Smooth muscle cell (in vitro differentiated cells): ENCODE data around the gene NFATC2. TPM values are rescaled to one million over a fixed set of nuclear protein-coding genes. Genes with fewer than 3 reads are reported as not detected.

Source experiments
- DNase-seq: peaks from one replicate; lab custom pipeline; 2025; ENCODE audit not compliant: unreplicated experiment; lab: John Stamatoyannopoulos, UW
- H2AFZ ChIP-seq: fragments of 200-600 bp; sonication (generic); 2 replicates; pipeline ENCODE4 v1.6.0; 2016; ENCODE audit warnings: antibody characterized with exemption, low read depth, mild to moderate bottlenecking
- H3F3A ChIP-seq: fragments of 200-600 bp; sonication (generic); 2 replicates; pipeline ENCODE4 v1.6.0; 2017; ENCODE audit warnings: antibody characterized with exemption, low read depth
- H3K27ac ChIP-seq: fragments of 200-600 bp; sonication (generic); 2 replicates; pipeline ENCODE4 v1.5.1; 2016; ENCODE audit warnings: low read depth, mild to moderate bottlenecking
- H3K27me3 ChIP-seq: fragments of 200-600 bp; sonication (generic); 2 replicates; pipeline ENCODE4 v1.6.1; 2016; ENCODE audit warnings: low read depth, mild to moderate bottlenecking
- H3K36me3 ChIP-seq: fragments of 200-600 bp; sonication (generic); 2 replicates; pipeline ENCODE4 v1.5.1; 2016; ENCODE audit warnings: low read depth
- H3K4me1 ChIP-seq: fragments of 200-600 bp; sonication (generic); 2 replicates; pipeline ENCODE4 v1.5.1; 2016; ENCODE audit warnings: low read depth
- H3K4me2 ChIP-seq: fragments of 200-600 bp; sonication (generic); 2 replicates; pipeline ENCODE4 v1.6.0; 2016; ENCODE audit warnings: mild to moderate bottlenecking
- H3K4me3 ChIP-seq: fragments of 200-600 bp; sonication (generic); 2 replicates; pipeline ENCODE4 v1.5.1; 2016; ENCODE audit warnings: mild to moderate bottlenecking
- H3K79me2 ChIP-seq: fragments of 200-600 bp; sonication (generic); 2 replicates; pipeline ENCODE4 v1.6.0; 2016; ENCODE audit warnings: low read depth, mild to moderate bottlenecking
- H3K9ac ChIP-seq: fragments of 200-600 bp; sonication (generic); 2 replicates; pipeline ENCODE4 v1.6.0; 2016; ENCODE audit warnings: low read depth
- H3K9me3 ChIP-seq: fragments of 200-600 bp; sonication (generic); replicated peaks from 2 replicates; pipeline ENCODE4 v1.5.1; 2016; ENCODE audit warnings: low read depth
- H4K20me1 ChIP-seq: fragments of 200-600 bp; sonication (generic); 2 replicates; pipeline ENCODE4 v1.6.0; 2016; ENCODE audit warnings: low read depth
- WGBS: methylation state at CpG from one replicate; pipeline ENCODE4 v1.1.7; 2016; ENCODE audit warnings: low lambda C conversion rate; 5-methylcytosine and 5-hydroxymethylcytosine counted together
- polyA plus RNA-seq: library from polyadenylated mRNA; unstranded; fragments of >200 nt; fragmentation: Nextera tagmentation; extraction: Ambion mirVana; gene quantifications from 2 replicates; pipeline ENCODE4 v1.2.1, GENCODE V29; 2016
- total RNA-seq: library from RNA; depleted of rRNA; stranded (reverse); fragments of >200 nt; gene quantifications from 2 replicates; pipeline ENCODE4 v1.2.3, GENCODE V29; 2014
- TF ChIP-seq, protein P1 (sequence below): fragments of 200-600 bp; sonication (generic); IDR thresholded peaks from 2 replicates; pipeline ENCODE4 v1.5.1; 2017; ENCODE audit warnings: borderline replicate concordance, mild to moderate bottlenecking, antibody characterized with exemption; ENCODE audit not compliant: insufficient read depth, poor library complexity, severe bottlenecking

Gene NFATC2
- total and polyA plus RNA-seq, 2 experiments from 2014 or later: 5.8 to 8.4 TPM

DNA sequence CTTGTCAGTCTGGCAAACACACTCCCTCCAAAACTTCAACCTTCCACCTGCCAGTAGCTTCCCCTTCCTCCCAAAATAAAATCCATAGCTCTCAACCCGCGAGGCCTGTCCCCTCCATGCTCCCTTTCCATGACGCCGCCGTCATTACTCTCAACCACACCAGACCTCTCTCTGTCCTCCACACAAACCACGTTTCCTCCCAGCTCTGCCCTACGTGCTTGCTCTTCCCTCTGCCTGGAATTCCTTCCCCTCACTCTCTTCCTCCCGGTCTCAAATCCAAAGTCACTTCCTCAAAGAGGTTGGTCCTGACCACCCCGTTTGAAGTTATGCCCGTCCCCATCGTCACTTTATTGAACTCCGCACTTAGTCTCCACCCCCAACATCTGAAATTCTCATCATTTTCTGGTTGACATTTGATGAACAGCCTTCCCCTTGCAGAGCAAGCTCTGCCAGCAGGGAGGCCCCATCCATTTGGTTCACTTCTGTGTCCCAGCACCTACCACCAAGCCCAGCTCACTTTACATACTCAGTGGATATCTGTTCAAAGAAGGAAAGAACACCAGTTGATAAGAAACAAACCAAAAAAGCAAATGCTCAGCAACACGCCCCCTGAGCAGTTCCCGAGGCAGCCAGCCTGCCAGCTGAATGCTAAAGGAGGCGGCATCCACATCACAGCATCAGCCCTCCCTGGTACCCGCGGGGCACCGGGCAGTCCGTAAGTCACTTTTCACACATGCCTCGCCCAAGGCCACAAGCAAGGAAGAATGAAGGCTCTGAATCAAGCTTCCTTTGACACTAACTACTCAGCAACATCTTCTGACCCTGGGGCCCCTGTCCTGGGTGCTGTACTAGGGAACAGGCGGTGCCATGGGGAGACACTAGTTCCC, 125.0 kb downstream of the NFATC2 start:
- H3K4me3 ChIP-seq: no peak overlapping the region
- TF ChIP-seq, protein P1, sequence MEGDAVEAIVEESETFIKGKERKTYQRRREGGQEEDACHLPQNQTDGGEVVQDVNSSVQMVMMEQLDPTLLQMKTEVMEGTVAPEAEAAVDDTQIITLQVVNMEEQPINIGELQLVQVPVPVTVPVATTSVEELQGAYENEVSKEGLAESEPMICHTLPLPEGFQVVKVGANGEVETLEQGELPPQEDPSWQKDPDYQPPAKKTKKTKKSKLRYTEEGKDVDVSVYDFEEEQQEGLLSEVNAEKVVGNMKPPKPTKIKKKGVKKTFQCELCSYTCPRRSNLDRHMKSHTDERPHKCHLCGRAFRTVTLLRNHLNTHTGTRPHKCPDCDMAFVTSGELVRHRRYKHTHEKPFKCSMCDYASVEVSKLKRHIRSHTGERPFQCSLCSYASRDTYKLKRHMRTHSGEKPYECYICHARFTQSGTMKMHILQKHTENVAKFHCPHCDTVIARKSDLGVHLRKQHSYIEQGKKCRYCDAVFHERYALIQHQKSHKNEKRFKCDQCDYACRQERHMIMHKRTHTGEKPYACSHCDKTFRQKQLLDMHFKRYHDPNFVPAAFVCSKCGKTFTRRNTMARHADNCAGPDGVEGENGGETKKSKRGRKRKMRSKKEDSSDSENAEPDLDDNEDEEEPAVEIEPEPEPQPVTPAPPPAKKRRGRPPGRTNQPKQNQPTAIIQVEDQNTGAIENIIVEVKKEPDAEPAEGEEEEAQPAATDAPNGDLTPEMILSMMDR: no peak
- H3K27me3 ChIP-seq: no peaks in the 10 kb centered on the region
- H3K9ac ChIP-seq: no peak overlapping the region
- DNase-seq: no peak
- no peaks in the 10 kb centered on the region for H3K36me3 ChIP-seq
- peaks cover 15% of the 10 kb centered on the region for H3K79me2 ChIP-seq
- no peak overlapping the region for H2AFZ ChIP-seq
- 84% methylated on average over 21 of the region's 21 CpGs for WGBS
- peaks cover 14% of the 10 kb centered on the region for H3F3A ChIP-seq
- H3K9me3 ChIP-seq: no peaks in the 10 kb centered on the region
- no peaks in the 10 kb centered on the region for H4K20me1 ChIP-seq
- no peak overlapping the region for H3K27ac ChIP-seq
- H3K4me2 ChIP-seq: no peak overlapping the region
- no peaks in the 10 kb centered on the region for H3K4me1 ChIP-seq

GRCh38 chr20:51416532-51417249, 125.8 kb downstream of the NFATC2 start:
- no peaks in the 10 kb centered on the region for H3K9me3 ChIP-seq

DNA sequence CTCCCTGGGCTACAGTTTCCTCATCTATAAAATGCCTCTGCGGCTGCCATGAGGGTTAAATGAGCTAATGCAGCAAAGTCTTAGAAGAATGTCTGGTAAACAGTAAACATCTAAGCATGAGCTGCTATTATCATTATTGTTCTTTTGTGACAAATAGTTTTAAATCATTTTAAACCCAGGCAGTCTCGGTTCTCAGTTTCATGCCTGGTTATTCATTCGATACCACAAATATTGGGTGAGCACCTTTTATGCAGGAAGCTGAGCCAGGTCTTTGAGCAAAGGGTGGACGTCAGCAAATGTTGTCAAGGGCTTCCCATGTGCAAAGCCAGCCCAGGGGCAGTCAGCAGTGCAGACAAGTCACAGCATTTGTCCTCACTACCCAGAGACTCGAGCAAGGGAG, 128.7 kb downstream of the NFATC2 start:
- Histone ChIP-seq H3K79me2 (peaks cover 8% of the 10 kb centered on the region), H3K4me1 (no peaks in the 10 kb centered on the region), H3F3A (peaks cover 19% of the 10 kb centered on the region), H3K4me3 (no peak overlapping the region), H3K9me3 (no peaks in the 10 kb centered on the region), H3K4me2 (no peak overlapping the region), H2AFZ (no peak overlapping the region), H4K20me1 (no peaks in the 10 kb centered on the region), H3K36me3 (no peaks in the 10 kb centered on the region), H3K27me3 (no peaks in the 10 kb centered on the region), H3K27ac (peak overlapping the region; percentile 86), H3K9ac (no peak overlapping the region)
- TF ChIP-seq, protein P1: no peak
- DNase-seq: no peak
- WGBS: 91% methylated on average over 5 of the region's 5 CpGs

More at GRCh38 chr20:51416532-51417249, 125.8 kb downstream of the NFATC2 start:
- no peak for DNase-seq
- Histone ChIP-seq H3K79me2 (peaks cover 15% of the 10 kb centered on the region), H4K20me1 (no peaks in the 10 kb centered on the region), H3K4me3 (no peak overlapping the region), H3K27ac (no peak overlapping the region), H3K36me3 (no peaks in the 10 kb centered on the region), H3K4me2 (no peak overlapping the region), H3K9ac (no peak overlapping the region), H3K27me3 (no peaks in the 10 kb centered on the region), H3K4me1 (no peaks in the 10 kb centered on the region), H2AFZ (no peak overlapping the region), H3F3A (peaks cover 17% of the 10 kb centered on the region)
- TF ChIP-seq, protein P1: no peak
- WGBS: 68% methylated on average over 6 of the region's 6 CpGs
